Neutrophil (primary cell): Measurements from ENCODE around the gene CFAP410.

Experiments
- H3K27ac ChIP-seq: fragments of 200-600 bp; sonication (generic); 2 replicates; pipeline ENCODE4 v1.5.1; 2016; ENCODE audit warnings: mild to moderate bottlenecking, moderate library complexity
- H3K27me3 ChIP-seq: fragments of 200-600 bp; sonication (generic); 2 replicates; pipeline ENCODE4 v1.6.0; 2016; ENCODE audit warnings: mild to moderate bottlenecking
- H3K36me3 ChIP-seq: fragments of 200-600 bp; sonication (generic); 2 replicates; pipeline ENCODE4 v1.5.1; 2017
- H3K4me1 ChIP-seq, 2 experiments: fragments of 200-600 bp in 1 of 2; sonication (generic) in 1 of 2; 1 replicate in 1 of 2; 2 replicates in 1 of 2; pipeline versions ENCODE4 v1.5.1 to v1.6.1; 2013 to 2016; ENCODE audit warnings: low read depth in 1 of 2, low read length in 1 of 2, mild to moderate bottlenecking in 1 of 2, moderate library complexity in 1 of 2; ENCODE audit not compliant: control insufficient read depth in 1 of 2, insufficient read depth in 1 of 2
- H3K4me3 ChIP-seq, 2 experiments: fragments of 200-600 bp in 1 of 2; sonication (generic) in 1 of 2; 1 replicate in 1 of 2; 2 replicates in 1 of 2; pipeline ENCODE4 v1.5.1; 2013 to 2016; ENCODE audit warnings: low read depth in 1 of 2, low read length in 1 of 2, mild to moderate bottlenecking in 1 of 2, moderate library complexity in 1 of 2
- H3K9me3 ChIP-seq: fragments of 200-600 bp; sonication (generic); 2 replicates; pipeline ENCODE4 v1.5.1; 2016
- CTCF ChIP-seq: fragments of 200-600 bp; sonication (generic); IDR thresholded peaks from 2 replicates; pipeline ENCODE4 v1.5.1; 2016; ENCODE audit warnings: antibody characterized with exemption

CFAP410 gene

GRCh38 chr21:44321846-44322450 is 17.2 kb downstream of the CFAP410 start:
- no peak for TF ChIP-seq CTCF
- Histone ChIP-seq H3K27me3 (no peaks in the 10 kb centered on the region), H3K27ac (no peak overlapping the region), H3K4me3 (no peak overlapping the region), H3K9me3 (no peaks in the 10 kb centered on the region), H3K36me3 (peaks cover 99% of the 10 kb centered on the region), H3K4me1 (no peaks in the 10 kb centered on the region)

- Histone ChIP-seq H3K36me3 (peaks cover 99% of the 10 kb centered on the region), H3K9me3 (no peaks in the 10 kb centered on the region), H3K4me3 (no peak overlapping the region), H3K27me3 (no peaks in the 10 kb centered on the region), H3K27ac (no peak overlapping the region), H3K4me1 (no peaks in the 10 kb centered on the region)
- no peak for TF ChIP-seq CTCF
Observed at GRCh38 chr21:44320847-44321246, 18.3 kb downstream of the CFAP410 start.

GRCh38 chr21:44319407-44320065 is 19.7 kb downstream of the CFAP410 start:
- H3K9me3 ChIP-seq: no peaks in the 10 kb centered on the region
- H3K36me3 ChIP-seq: peaks cover 98% of the 10 kb centered on the region
- H3K4me3 ChIP-seq: no peak overlapping the region
- H3K4me1 ChIP-seq: no peaks in the 10 kb centered on the region
- H3K27me3 ChIP-seq: no peaks in the 10 kb centered on the region
- H3K27ac ChIP-seq: no peak overlapping the region
- TF ChIP-seq CTCF: no peak

- no peak for TF ChIP-seq CTCF
- H3K27ac ChIP-seq: no peak overlapping the region
- H3K9me3 ChIP-seq: no peaks in the 10 kb centered on the region
- no peaks in the 10 kb centered on the region for H3K27me3 ChIP-seq
- peaks cover 98% of the 10 kb centered on the region for H3K36me3 ChIP-seq
- H3K4me3 ChIP-seq: no peak overlapping the region
- no peaks in the 10 kb centered on the region for H3K4me1 ChIP-seq
Observed at GRCh38 chr21:44318489-44319285, 20.5 kb downstream of the CFAP410 start.

GRCh38 chr21:44317871-44318270 is 21.3 kb downstream of the CFAP410 start:
- H3K4me3 ChIP-seq: no peak overlapping the region
- H3K36me3 ChIP-seq: peaks cover 98% of the 10 kb centered on the region

More at GRCh38 chr21:44317871-44318270, 21.3 kb downstream of the CFAP410 start:
- Histone ChIP-seq H3K4me1 (no peaks in the 10 kb centered on the region), H3K27me3 (no peaks in the 10 kb centered on the region), H3K27ac (no peak overlapping the region), H3K9me3 (no peaks in the 10 kb centered on the region)
- TF ChIP-seq CTCF: no peak
